Activated CD8-positive, alpha-beta memory T cell treated with anti-CD3 and anti-CD28 coated beads, Interleukin-2, amount 50 U/mL, for 48 hours (primary cell): ENCODE measurements around the gene PFDN2.
"Not testable (repeated sequence)": the region's sequence is repeated elsewhere in the genome, so short reads cannot be mapped to it uniquely, and the experiment has no call there.

Source experiments
- DNase-seq: peaks from one replicate; pipeline ENCODE4 v3.0.0-alpha.2; 2020

PFDN2 gene

GRCh38 chr1:161137881-161138280 is 20.0 kb upstream of the PFDN2 start:
- DNase-seq = no peak

- DNase-seq = no peak
These were observed 15.4 kb upstream of the PFDN2 start for GRCh38 chr1:161133220-161133740.

- peak; percentile 92 for DNase-seq
These were observed 14.8 kb upstream of the PFDN2 start, which contains the start of gene DEDD for GRCh38 chr1:161132410-161133219. Gene DEDD, minus strand, starts transcription at chr1:161132667. Its CDS starts 8,205 bp downstream, at chr1:161124462.

- no peak for DNase-seq
These were observed 13.9 kb upstream of the PFDN2 start for GRCh38 chr1:161131523-161132409.

GRCh38 chr1:161130266-161130665 is 12.4 kb upstream of the PFDN2 start:
- no peak for DNase-seq

GRCh38 chr1:161128591-161129420 is 11.0 kb upstream of the PFDN2 start:
- DNase-seq = no peak

- no peak for DNase-seq
These were observed 9.8 kb upstream of the PFDN2 start for GRCh38 chr1:161127649-161128048.

GRCh38 chr1:161122967-161123366 is 5.1 kb upstream of the PFDN2 start:
- DNase-seq = no peak

GRCh38 chr1:161121834-161122233 is 4.0 kb upstream of the PFDN2 start:
- no peak for DNase-seq

- no peak for DNase-seq
These were observed 3.3 kb upstream of the PFDN2 start for GRCh38 chr1:161121042-161121650.

- DNase-seq = peak; percentile 72
These were observed 1.5 kb upstream of the PFDN2 start for GRCh38 chr1:161119092-161119903.

GRCh38 chr1:161115961-161116360 is 1.9 kb downstream of the PFDN2 start:
- DNase-seq = not testable (repeated sequence)

- DNase-seq = peak; percentile 71
These were observed 2.6 kb downstream of the PFDN2 start for GRCh38 chr1:161115132-161115711.

GRCh38 chr1:161114556-161114955 is 3.3 kb downstream of the PFDN2 start:
- DNase-seq = no peak

GRCh38 chr1:161113915-161114314 is 3.9 kb downstream of the PFDN2 start:
- no peak for DNase-seq

GRCh38 chr1:161111527-161111926 is 6.3 kb downstream of the PFDN2 start:
- no peak for DNase-seq

- no peak for DNase-seq
These were observed 6.7 kb downstream of the PFDN2 start for GRCh38 chr1:161111117-161111516.

- no peak for DNase-seq
These were observed 11.4 kb downstream of the PFDN2 start for GRCh38 chr1:161106431-161106830.

- DNase-seq = no peak
These were observed 17.3 kb downstream of the PFDN2 start for GRCh38 chr1:161100556-161100955.

GRCh38 chr1:161099090-161099802 is 18.6 kb downstream of the PFDN2 start:
- no peak for DNase-seq
